Tibial nerve (tissue), 4 donors: Measurements from ENCODE around the gene TTC9C. TPM values are rescaled to one million over a fixed set of nuclear protein-coding genes. Genes with fewer than 3 reads are reported as not detected.

Experiments
- DNase-seq, 2 donors: peaks; one replicate each; pipeline ENCODE4 v3.0.0-alpha.2; 2019; ENCODE audit warnings: low spot score in 2 of 2
- H3K27ac ChIP-seq, 4 donors: fragments of 200-600 bp; sonication (generic) in 3 of 4; one replicate each; pipeline ENCODE4 v1.5.1; 2017 to 2019; ENCODE audit warnings: mild to moderate bottlenecking in 1 of 4
- H3K27me3 ChIP-seq, 2 donors: fragments of 200-600 bp; sonication (generic) in 1 of 2; one replicate each; pipeline versions ENCODE4 v1.5.1 to v1.6.0; 2017 to 2019
- H3K36me3 ChIP-seq, 3 donors: fragments of 200-600 bp; sonication (generic); one replicate each; pipeline ENCODE4 v1.5.1; 2018 to 2019
- H3K4me1 ChIP-seq, 4 donors: fragments of 200-600 bp; sonication (generic) in 3 of 4; one replicate each; pipeline ENCODE4 v1.5.1; 2017 to 2019
- H3K4me3 ChIP-seq, 4 donors: fragments of 200-600 bp; sonication (generic) in 3 of 4; one replicate each; pipeline ENCODE4 v1.5.1; 2017 to 2019; ENCODE audit warnings: mild to moderate bottlenecking in 1 of 4, moderate library complexity in 1 of 4
- H3K9me3 ChIP-seq, 4 donors: fragments of 200-600 bp; sonication (generic) in 3 of 4; one replicate each; pipeline ENCODE4 v1.5.1; 2017 to 2019
- CTCF ChIP-seq, 5 experiments: fragments of 200-600 bp in 3 of 5; fragments of 450-650 bp in 2 of 5; sonication (generic) in 3 of 5; IDR thresholded peaks; one replicate each; pipeline ENCODE4 v1.5.1; 2016 to 2019; ENCODE audit warnings: antibody characterized with exemption in 5 of 5, mild to moderate bottlenecking in 3 of 5, moderate library complexity in 2 of 5
- EP300 ChIP-seq, 2 donors: sonication (generic); formaldehyde crosslinking; IDR thresholded peaks; one replicate each; pipeline ENCODE4 v1.6.1; 2017; ENCODE audit warnings: antibody characterized with exemption in 2 of 2, mild to moderate bottlenecking in 1 of 2
- POLR2A ChIP-seq, 2 donors: fragments of 450-650 bp; IDR thresholded peaks; one replicate each; pipeline ENCODE4 v1.6.1; 2017; ENCODE audit warnings: antibody characterized with exemption in 2 of 2, mild to moderate bottlenecking in 2 of 2, moderate library complexity in 2 of 2
- WGBS, 2 donors: methylation state at CpG; one replicate each; pipeline ENCODE4 v1.1.5; 2018; 5-methylcytosine and 5-hydroxymethylcytosine counted together
- total RNA-seq, 4 donors: library from RNA; depleted of rRNA; stranded (reverse); fragments of >200 nt; gene quantifications; one replicate each; pipeline ENCODE4 v1.1.0, GENCODE V29; 2016

The TTC9C gene
- 10 to 100 TPM; 20.1 to 37.1 (median 23.6) TPM for total RNA-seq

- TF ChIP-seq EP300 (IDR thresholded peaks at IDR 0.05) (peak in 1 of 2 donors; percentile 90), POLR2A (IDR thresholded peaks at IDR 0.05) (peak; percentile 57 to 59), CTCF (IDR thresholded peaks at IDR 0.05) (no peak)
- H3K27ac ChIP-seq: peak within 1 kb of the TSS; percentile 77 to 97 (median 90)
- 1% methylated on average over 29 of the region's 29 CpGs for WGBS, 2 donors
- H3K27me3 ChIP-seq: no peaks in the 10 kb centered on the region
- peaks cover 0 to 22% (median 8%) of the 10 kb centered on the region in 3 donors for H3K36me3 ChIP-seq
- peak; percentile 88 to 95 for DNase-seq
- H3K4me3 ChIP-seq: peak within 1 kb of the TSS; percentile 66 to 96 (median 90)
- H3K9me3 ChIP-seq: no peaks in the 10 kb centered on the region
- peaks cover 0 to 70% (median 44%) of the 10 kb centered on the region in 4 donors for H3K4me1 ChIP-seq
Observed at GRCh38 chr11:62728171-62728988, at the start of gene TTC9C. TTC9C (plus strand) TSS chr11:62728486; CDS start chr11:62728849, 363 bp downstream.

GRCh38 chr11:62678770-62679696 is 49.3 kb upstream of the TTC9C start, which contains the start of gene UBXN1:
UBXN1 (minus strand) TSS chr11:62679073; CDS start chr11:62678923, 150 bp downstream.
- H3K36me3 ChIP-seq: peaks cover 0 to 40% (median 0%) of the 10 kb centered on the region in 3 donors
- no peaks in the 10 kb centered on the region for H3K9me3 ChIP-seq
- peaks cover 0 to 53% (median 15%) of the 10 kb centered on the region in 4 donors for H3K4me1 ChIP-seq
- no peaks in the 10 kb centered on the region for H3K27me3 ChIP-seq
- H3K4me3 ChIP-seq: peak within 1 kb of the TSS; percentile 78 to 97 (median 93)
- 8 to 9% methylated on average over 31 to 33 of the region's 55 CpGs for WGBS, 2 donors
- TF ChIP-seq EP300 (IDR thresholded peaks at IDR 0.05) (peak; percentile 67 to 95), POLR2A (IDR thresholded peaks at IDR 0.05) (peak in 1 of 2 donors; percentile 53), CTCF (IDR thresholded peaks at IDR 0.05) (peak in 1 of 5 experiments; percentile 38)
- peak; percentile 89 to 94 for DNase-seq
- peak within 1 kb of the TSS; percentile 60 to 93 (median 90) for H3K27ac ChIP-seq

- TF ChIP-seq EP300 (IDR thresholded peaks at IDR 0.05) (peak in 1 of 2 donors; percentile 28), CTCF (IDR thresholded peaks at IDR 0.05) (peak; percentile 37 to 71 (median 39)), POLR2A (IDR thresholded peaks at IDR 0.05) (no peak)
- WGBS, 2 donors: 43 to 47% methylated on average over 4 of the region's 4 CpGs
- peak in 1 of 2 donors; percentile 69 for DNase-seq
- peaks cover 0 to 47% (median 15%) of the 10 kb centered on the region in 4 donors for H3K4me1 ChIP-seq
- no peaks in the 10 kb centered on the region for H3K27me3 ChIP-seq
- H3K9me3 ChIP-seq: no peaks in the 10 kb centered on the region
- no peak overlapping the region for H3K4me3 ChIP-seq
- peak overlapping the region in 2 of 4 donors; percentile 36 to 43 for H3K27ac ChIP-seq
- H3K36me3 ChIP-seq: peaks cover 0 to 22% (median 0%) of the 10 kb centered on the region in 3 donors
Observed at GRCh38 chr11:62680825-62681240, 47.5 kb upstream of the TTC9C start.

GRCh38 chr11:62682518-62682917 is 45.8 kb upstream of the TTC9C start:
- TF ChIP-seq POLR2A (IDR thresholded peaks at IDR 0.05) (no peak), EP300 (IDR thresholded peaks at IDR 0.05) (no peak), CTCF (IDR thresholded peaks at IDR 0.05) (no peak)
- Histone ChIP-seq H3K4me3 (no peak overlapping the region), H3K27me3 (peaks cover 0 to 2% of the 10 kb centered on the region in 2 donors), H3K4me1 (peaks cover 0 to 35% (median 14%) of the 10 kb centered on the region in 4 donors), H3K36me3 (peaks cover 0 to 5% (median 0%) of the 10 kb centered on the region in 3 donors), H3K9me3 (no peaks in the 10 kb centered on the region), H3K27ac (no peak overlapping the region)
- 91 to 93% methylated on average over 7 of the region's 7 CpGs for WGBS, 2 donors
- no peak for DNase-seq
